Ascending aorta (tissue), 2 donors: ENCODE data around the gene RAB7B. TPM values are rescaled to one million over a fixed set of nuclear protein-coding genes. Genes with fewer than 3 reads are reported as not detected.

Experiments used
- DNase-seq, 2 donors: peaks; one replicate each; pipeline ENCODE4 v3.0.0-alpha.2; 2019; ENCODE audit warnings: low spot score in 2 of 2
- H3K27ac ChIP-seq, 2 donors: fragments of 200-600 bp; sonication (generic); one replicate each; pipeline ENCODE4 v1.5.1; 2016 to 2017; ENCODE audit warnings: mild to moderate bottlenecking in 1 of 2
- H3K27me3 ChIP-seq: fragments of 200-600 bp; sonication (generic); one replicate; pipeline ENCODE4 v1.5.1; 2017
- H3K36me3 ChIP-seq, 2 donors: fragments of 200-600 bp; sonication (generic); one replicate each; pipeline ENCODE4 v1.5.1; 2016
- H3K4me1 ChIP-seq, 2 donors: fragments of 200-600 bp; sonication (generic); one replicate each; pipeline ENCODE4 v1.5.1; 2016 to 2017; ENCODE audit warnings: mild to moderate bottlenecking in 1 of 2
- H3K4me3 ChIP-seq, 2 donors: fragments of 200-600 bp; sonication (generic); one replicate each; pipeline ENCODE4 v1.5.1; 2016 to 2017; ENCODE audit warnings: mild to moderate bottlenecking in 1 of 2
- H3K9me3 ChIP-seq, 2 donors: fragments of 200-600 bp; sonication (generic); one replicate each; pipeline ENCODE4 v1.5.1; 2016
- CTCF ChIP-seq, 3 experiments: fragments of 200-600 bp in 2 of 3; fragments of 450-650 bp in 1 of 3; sonication (generic) in 2 of 3; IDR thresholded peaks; one replicate each; pipeline ENCODE4 v1.5.1; 2016 to 2019; ENCODE audit warnings: antibody characterized with exemption in 3 of 3, mild to moderate bottlenecking in 1 of 3, moderate library complexity in 1 of 3
- intact Hi-C: fragments of 100-400 bp; cut with DNase I; formaldehyde crosslinking; loops from one replicate; pipeline ENCODE4 v1.15.1; 2023
- total RNA-seq: library from RNA; depleted of rRNA; stranded (reverse); fragments of >200 nt; gene quantifications from one replicate; pipeline ENCODE4 v1.1.0, GENCODE V29; 2016

RAB7B gene
- total RNA-seq, 1 donor from 2014 or later = not detected

- Histone ChIP-seq H3K36me3 (no peaks in the 10 kb centered on the region), H3K27ac (no peak overlapping the region), H3K27me3 (no peaks in the 10 kb centered on the region), H3K9me3 (no peaks in the 10 kb centered on the region), H3K4me3 (no peak overlapping the region), H3K4me1 (peaks cover 0 to 6% of the 10 kb centered on the region in 2 donors)
- no peak for DNase-seq
- intact Hi-C loops = no loop called here
- TF ChIP-seq CTCF (IDR thresholded peaks at IDR 0.05) = no peak
Measured at GRCh38 chr1:205934788-205935187, 68.4 kb downstream of the RAB7B start.

- intact Hi-C loops = no loop called here
- Histone ChIP-seq H3K27ac (peak overlapping the region in 1 of 2 donors; percentile 28), H3K4me1 (peaks cover 0 to 6% of the 10 kb centered on the region in 2 donors), H3K4me3 (no peak overlapping the region), H3K36me3 (no peaks in the 10 kb centered on the region), H3K27me3 (no peaks in the 10 kb centered on the region), H3K9me3 (no peaks in the 10 kb centered on the region)
- DNase-seq = no peak
- TF ChIP-seq CTCF (IDR thresholded peaks at IDR 0.05) = no peak
Measured at GRCh38 chr1:205933671-205934618, 69.2 kb downstream of the RAB7B start.

GRCh38 chr1:205932776-205933175, 70.4 kb downstream of the RAB7B start:
- Histone ChIP-seq H3K27me3 (no peaks in the 10 kb centered on the region), H3K4me3 (no peak overlapping the region), H3K9me3 (no peaks in the 10 kb centered on the region), H3K36me3 (no peaks in the 10 kb centered on the region), H3K4me1 (peaks cover 0 to 6% of the 10 kb centered on the region in 2 donors), H3K27ac (no peak overlapping the region)
- no peak for TF ChIP-seq CTCF (IDR thresholded peaks at IDR 0.05)
- intact Hi-C loops = no loop called here
- DNase-seq = no peak

- Histone ChIP-seq H3K4me1 (peaks cover 0 to 2% of the 10 kb centered on the region in 2 donors), H3K27me3 (no peaks in the 10 kb centered on the region), H3K36me3 (no peaks in the 10 kb centered on the region), H3K27ac (no peak overlapping the region), H3K4me3 (no peak overlapping the region), H3K9me3 (no peaks in the 10 kb centered on the region)
- no peak for TF ChIP-seq CTCF (IDR thresholded peaks at IDR 0.05)
- intact Hi-C loops = no loop called here
- no peak for DNase-seq
Measured at GRCh38 chr1:205930799-205931281, 72.4 kb downstream of the RAB7B start.

- Histone ChIP-seq H3K9me3 (no peaks in the 10 kb centered on the region), H3K4me1 (peaks cover 0 to 2% of the 10 kb centered on the region in 2 donors), H3K27ac (no peak overlapping the region), H3K27me3 (no peaks in the 10 kb centered on the region), H3K36me3 (no peaks in the 10 kb centered on the region), H3K4me3 (no peak overlapping the region)
- no peak for DNase-seq
- intact Hi-C loops = no loop called here
- TF ChIP-seq CTCF (IDR thresholded peaks at IDR 0.05) = no peak
Measured at GRCh38 chr1:205930195-205930577, 73.0 kb downstream of the RAB7B start.
